NCI-H345 (cell line): ENCODE measurements around the gene FBN2.

Source experiments
- DNase-seq: peaks from one replicate; lab custom pipeline; 2025; lab: John Stamatoyannopoulos, UW

The FBN2 gene

DNA sequence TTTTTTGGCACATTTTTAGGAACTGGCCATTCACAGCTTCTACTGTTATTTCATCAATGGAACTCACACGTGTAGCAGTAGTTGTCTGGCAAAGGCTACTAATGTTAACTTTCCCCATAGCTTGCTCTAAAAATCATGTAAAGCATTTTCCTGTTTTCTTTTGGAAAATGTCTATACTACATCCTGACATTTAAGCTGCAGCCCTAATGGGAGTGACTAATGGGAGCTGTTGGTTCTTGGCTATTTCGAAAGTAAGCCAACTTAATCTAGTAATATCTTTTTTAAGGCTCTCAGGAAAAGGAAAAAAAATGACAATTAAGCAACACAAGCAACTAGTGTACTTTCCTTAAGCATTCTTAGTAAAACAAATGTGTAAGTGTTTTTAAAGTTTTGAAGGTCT lies 285.3 kb downstream of the FBN2 start:
- DNase-seq: no peak

DNA sequence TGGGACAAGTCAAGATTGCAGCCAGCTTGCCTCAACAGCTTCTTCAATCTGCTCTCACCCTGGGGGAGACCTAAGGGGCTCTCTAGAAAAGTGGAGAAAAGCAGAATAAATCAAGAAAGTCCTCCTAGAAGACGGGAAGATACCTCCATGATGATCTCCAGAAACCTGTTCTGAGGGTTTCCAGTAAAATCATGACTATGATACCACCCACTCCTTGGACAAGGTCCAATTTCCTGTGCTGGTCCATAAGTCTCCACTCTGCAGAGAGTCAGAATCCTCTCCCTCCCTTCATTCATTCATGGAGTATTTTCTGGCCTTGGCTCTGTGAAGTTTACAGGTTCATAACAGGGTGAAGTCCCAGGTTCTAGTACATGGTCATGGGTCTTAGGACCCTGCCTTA lies 285.8 kb downstream of the FBN2 start:
- no peak for DNase-seq

- no peak for DNase-seq
Observed at GRCh38 chr5:128245974-128246373, 292.1 kb downstream of the FBN2 start.

GRCh38 chr5:128243958-128244582 lies 294.0 kb downstream of the FBN2 start:
- DNase-seq: no peak

DNA sequence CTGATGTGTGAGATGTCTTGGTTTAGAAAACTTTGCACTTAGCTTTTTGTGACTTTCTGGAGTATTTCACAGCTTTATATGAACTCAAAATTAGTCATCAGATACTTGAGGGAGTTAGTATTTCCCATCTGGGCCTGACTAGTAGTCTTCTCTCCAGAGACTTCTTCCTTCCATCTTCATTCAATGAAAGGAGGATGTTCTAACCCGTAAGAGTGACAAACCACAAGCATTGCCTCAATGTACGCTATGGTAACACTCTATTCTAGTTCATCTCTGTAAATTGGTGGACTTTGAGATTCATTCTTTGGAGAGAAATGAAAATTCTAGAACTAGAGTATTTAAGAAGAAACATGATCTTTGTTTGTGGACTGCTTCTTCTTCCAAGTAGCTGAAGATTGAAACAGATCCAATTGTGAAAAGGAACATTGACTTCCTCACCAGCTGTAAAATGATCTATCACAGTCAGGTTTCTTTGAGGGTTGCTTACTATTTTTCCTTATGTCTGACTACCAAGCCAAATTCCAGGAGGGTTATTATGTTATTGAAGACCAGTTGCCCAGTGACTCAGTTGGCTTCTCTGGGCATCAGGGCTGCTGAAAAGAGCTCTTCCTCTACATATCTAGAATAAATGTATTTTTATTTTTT lies 296.9 kb downstream of the FBN2 start:
- no peak for DNase-seq

GRCh38 chr5:128237546-128237945 lies 300.5 kb downstream of the FBN2 start:
- no peak for DNase-seq

DNA sequence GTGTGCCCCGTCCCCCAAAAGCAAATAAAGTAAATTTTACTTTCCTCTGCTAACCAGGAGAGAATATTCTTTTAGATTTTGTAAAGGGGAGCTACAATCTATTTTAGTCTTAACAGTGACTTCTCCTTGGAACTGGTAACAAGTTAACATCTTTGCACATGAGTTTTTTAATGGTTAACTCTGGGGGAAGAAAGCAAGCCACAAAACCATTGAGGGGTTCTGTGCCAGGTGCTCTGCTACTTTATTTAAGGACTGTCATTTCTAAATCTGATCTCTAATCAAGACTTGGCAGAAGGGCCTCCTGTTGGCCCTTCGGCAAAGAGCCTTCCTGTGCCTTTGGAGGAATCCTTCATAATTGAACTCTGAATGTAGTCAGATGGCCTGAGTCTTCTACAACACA lies 301.0 kb downstream of the FBN2 start:
- DNase-seq: no peak

GRCh38 chr5:128236334-128236733 lies 301.7 kb downstream of the FBN2 start:
- DNase-seq: no peak

DNA sequence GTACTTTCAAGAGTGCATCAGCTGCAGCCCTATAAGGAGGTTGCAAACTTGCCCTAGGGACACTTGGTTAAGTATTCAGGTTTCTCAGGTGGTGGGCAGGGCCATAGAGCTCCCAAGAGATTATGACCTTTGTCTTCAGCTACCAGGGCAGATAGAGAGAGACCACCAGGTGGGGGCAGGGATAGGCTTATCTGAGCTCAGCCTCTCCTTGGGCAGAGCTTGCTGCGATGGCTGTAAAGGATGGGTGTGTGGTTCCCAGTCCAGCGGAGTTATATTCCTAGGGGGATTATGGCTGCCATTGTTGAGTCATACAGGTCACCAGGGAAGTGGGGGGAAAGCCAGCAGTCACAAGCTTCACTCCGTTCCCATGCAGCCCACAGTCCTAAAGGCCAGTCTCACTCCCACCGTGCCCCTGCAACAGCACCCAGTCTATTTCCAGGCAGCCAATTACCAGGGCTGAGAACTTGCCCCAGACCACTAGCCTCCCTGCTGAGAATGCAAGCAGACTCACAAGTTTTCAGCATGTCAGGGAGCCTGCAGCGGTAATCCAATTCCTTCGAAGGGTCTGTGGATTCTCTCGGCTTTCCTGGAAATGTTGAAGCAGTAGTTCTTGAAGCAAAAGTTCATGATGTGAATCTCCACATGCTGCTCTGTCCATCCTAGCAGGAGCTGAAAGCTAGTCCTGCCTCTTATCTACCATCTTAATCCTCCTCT lies 303.0 kb downstream of the FBN2 start:
- no peak for DNase-seq

DNA sequence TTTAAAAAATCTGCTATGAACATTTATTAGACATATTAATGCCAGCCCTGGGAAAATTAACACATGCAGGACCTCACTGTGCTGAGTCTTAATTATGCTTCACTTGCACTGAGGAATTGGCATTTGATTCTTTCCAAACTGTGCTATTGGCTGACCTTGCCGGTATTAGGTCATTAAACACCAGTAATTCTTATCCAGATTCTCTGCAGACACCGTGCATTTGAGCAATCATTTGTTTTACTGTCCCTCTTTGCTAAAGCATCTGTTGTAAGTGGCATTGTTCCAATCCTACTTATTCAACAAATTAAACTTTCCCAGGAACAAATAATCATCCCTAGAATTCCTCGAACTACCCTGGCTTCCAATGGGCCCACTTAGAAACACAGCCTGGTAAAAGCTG lies 309.5 kb downstream of the FBN2 start:
- no peak for DNase-seq

DNA sequence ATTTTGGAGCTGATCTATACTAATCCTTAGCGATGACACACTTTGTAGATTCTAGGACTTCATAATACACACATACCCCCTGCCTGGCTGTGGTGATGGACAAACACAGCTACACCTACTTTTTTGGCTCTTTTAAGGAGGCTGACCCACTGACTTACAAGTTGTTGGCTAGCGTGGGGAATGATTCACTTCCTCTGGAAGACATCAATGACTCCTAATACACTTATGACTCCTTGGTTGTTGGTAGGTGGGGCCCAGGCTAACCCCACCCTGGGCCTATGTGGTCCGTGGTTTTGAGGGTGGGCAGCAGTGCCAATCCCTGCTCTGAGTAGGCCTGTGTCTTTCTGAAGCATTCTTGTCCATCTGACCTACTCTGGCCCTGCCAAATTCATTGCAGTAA lies 310.0 kb downstream of the FBN2 start:
- no peak for DNase-seq

DNA sequence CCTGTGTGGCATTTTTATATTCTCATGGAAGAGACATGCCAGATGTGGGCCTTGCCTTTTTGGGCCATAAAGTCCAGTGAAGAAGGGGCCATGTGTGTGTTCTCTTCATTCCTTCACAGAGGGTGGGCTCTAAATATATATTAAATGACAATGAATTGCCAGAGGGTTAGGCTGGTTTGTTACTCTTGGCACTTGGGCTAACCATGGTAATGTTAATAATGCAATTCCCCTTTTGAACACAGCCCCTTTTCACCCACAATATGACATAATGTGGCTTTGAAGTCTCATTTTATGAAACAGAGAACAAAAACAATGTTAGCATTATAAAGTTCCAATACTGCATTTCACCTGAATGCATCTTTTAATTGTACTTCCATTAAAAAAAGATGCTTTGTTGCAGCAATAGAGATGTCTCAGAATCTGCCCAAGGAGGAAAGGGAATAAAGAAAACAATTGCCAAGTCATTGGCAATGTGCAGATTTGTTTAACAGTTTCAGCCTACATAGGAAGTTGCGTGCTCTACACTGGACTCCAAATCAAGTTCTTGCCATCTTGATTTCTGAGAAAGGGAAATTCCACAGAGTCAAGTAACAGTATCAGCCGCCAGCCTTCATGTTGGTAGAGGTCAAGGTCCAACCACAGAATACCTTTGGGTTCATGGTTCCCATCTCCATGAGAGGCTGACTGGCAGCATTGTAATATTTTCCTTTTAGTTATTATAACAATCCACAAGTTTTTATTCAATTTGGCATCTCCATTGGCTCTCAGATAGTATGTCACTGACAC lies 312.6 kb downstream of the FBN2 start:
- no peak for DNase-seq

GRCh38 chr5:128224336-128224735 lies 313.7 kb downstream of the FBN2 start:
- DNase-seq: no peak

- DNase-seq: no peak
Observed at GRCh38 chr5:128220841-128221240, 317.2 kb downstream of the FBN2 start.

DNA sequence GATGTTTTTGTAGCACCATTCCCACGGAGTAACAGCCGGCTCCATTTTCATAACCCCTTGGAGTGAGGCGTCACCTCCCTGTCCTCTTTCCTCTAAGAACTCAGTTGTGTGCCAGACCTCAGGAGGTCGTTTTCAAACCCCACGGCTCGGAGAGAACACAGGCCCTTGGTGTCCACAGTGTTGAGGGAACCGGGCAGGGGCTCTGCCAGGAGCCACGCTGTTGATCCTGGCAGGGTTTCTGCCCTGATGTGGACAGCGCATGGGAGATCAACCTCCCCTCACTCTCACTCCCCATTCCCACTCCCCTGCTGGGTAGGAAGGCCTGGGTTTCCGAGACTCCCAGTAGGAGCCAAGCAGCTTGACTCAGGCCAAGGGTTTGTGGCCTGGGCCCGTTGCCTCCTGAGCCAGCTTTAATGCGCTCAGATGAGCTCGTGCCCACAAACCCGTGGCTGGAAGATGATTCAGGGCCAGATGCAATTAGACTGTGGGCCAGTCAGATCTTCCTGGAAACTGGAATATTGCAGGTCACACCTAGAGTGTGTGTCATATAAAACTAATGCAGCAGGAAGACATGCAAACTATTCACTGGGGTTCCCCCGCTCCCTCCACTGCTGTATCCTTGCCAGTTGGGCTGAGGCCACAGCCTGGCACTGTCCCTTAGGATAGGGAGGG lies 321.0 kb downstream of the FBN2 start:
- DNase-seq: no peak

- DNase-seq: no peak
Observed at GRCh38 chr5:128216285-128216684, 321.8 kb downstream of the FBN2 start.

- DNase-seq: no peak
Observed at GRCh38 chr5:128213833-128214232, 324.2 kb downstream of the FBN2 start.

DNA sequence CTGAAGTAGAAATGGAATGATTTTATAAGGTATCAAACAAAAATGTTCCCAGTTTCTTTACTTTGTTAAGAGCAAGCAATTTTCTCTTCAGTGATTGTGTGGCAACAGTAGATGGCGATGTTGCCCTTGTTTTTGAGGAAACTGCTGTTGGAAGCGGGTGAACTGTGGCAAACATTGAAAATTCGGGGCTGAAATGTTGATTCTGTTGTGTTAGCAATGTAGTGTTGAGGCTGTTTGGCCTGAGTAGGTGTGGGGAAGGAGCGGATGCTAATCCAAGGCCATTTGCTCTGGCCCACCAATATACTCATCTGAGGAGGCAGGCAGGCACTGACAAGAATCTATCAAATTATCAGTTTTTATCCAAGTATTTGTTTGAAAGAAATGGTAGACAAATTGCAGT lies 324.7 kb downstream of the FBN2 start:
- peak; percentile 30 for DNase-seq

GRCh38 chr5:128212191-128212806 lies 325.7 kb downstream of the FBN2 start:
- DNase-seq: no peak

GRCh38 chr5:128208436-128208835 lies 329.6 kb downstream of the FBN2 start:
- no peak for DNase-seq
